Keratinocyte (primary cell): ENCODE results near the gene ZMIZ1.

Experiments
- EZH2 ChIP-seq: IDR thresholded peaks from one replicate; pipeline ENCODE4 v1.6.1; 2012; ENCODE audit warnings: inconsistent platforms, mild to moderate bottlenecking, low read length, moderate library complexity
- TF ChIP-seq, protein P1 (sequence below), 3 experiments: IDR thresholded peaks in 1 of 3; conservative IDR thresholded peaks in 1 of 3; optimal IDR thresholded peaks in 1 of 3; 2 replicates in 2 of 3; 3 replicates in 1 of 3; pipeline versions ENCODE3 to v1.5.1; 2011; ENCODE audit warnings: low read length in 3 of 3, mild to moderate bottlenecking in 3 of 3, moderate library complexity in 2 of 3, control low read depth in 1 of 3, inconsistent platforms in 1 of 3; ENCODE audit not compliant: insufficient read depth in 2 of 3; ENCODE audit errors: extremely low read depth in 1 of 3

DNA sequence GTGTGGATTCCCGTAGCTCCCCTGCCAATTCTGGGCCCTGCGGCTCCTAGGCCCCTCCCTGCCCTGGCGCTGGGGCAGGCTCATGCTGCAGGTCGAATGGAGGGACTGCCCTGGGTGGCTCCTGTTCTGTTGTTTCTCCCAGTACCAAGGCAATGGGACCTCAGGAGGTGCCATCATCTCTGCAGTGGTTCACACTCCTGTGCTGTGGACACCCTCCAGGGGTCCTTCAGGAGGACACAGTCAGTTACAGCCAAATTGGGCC is 138.3 kb downstream of the ZMIZ1 start:
- TF ChIP-seq, protein P1, sequence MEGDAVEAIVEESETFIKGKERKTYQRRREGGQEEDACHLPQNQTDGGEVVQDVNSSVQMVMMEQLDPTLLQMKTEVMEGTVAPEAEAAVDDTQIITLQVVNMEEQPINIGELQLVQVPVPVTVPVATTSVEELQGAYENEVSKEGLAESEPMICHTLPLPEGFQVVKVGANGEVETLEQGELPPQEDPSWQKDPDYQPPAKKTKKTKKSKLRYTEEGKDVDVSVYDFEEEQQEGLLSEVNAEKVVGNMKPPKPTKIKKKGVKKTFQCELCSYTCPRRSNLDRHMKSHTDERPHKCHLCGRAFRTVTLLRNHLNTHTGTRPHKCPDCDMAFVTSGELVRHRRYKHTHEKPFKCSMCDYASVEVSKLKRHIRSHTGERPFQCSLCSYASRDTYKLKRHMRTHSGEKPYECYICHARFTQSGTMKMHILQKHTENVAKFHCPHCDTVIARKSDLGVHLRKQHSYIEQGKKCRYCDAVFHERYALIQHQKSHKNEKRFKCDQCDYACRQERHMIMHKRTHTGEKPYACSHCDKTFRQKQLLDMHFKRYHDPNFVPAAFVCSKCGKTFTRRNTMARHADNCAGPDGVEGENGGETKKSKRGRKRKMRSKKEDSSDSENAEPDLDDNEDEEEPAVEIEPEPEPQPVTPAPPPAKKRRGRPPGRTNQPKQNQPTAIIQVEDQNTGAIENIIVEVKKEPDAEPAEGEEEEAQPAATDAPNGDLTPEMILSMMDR (optimal IDR thresholded peaks at IDR 0.05 in 1 of 3, IDR thresholded peaks at IDR 0.05 in 1 of 3, conservative IDR thresholded peaks at IDR 0.05 in 1 of 3; ENCODE audit: extremely low read depth in 1 of 3, insufficient read depth in 2 of 3, low read length in 3 of 3), result no peak
- no peak for TF ChIP-seq EZH2
